ENCODE results near the gene ASCL5.

ASCL5 gene

GRCh38 chr1:201110616-201111015 is 16.4 kb downstream of the ASCL5 start:
- no peak for DNase-seq

GRCh38 chr1:201110138-201110537 is 16.8 kb downstream of the ASCL5 start:
- DNase-seq, result no peak

- DNase-seq, result no peak
Observed at GRCh38 chr1:201109651-201110050, 17.3 kb downstream of the ASCL5 start.

GRCh38 chr1:201108614-201109013 is 18.4 kb downstream of the ASCL5 start:
- DNase-seq, result no peak

- DNase-seq, result no peak
Observed at GRCh38 chr1:201105688-201106087, 21.3 kb downstream of the ASCL5 start.

- DNase-seq, result no peak
Observed at GRCh38 chr1:201104141-201104540, 22.8 kb downstream of the ASCL5 start.

GRCh38 chr1:201103666-201104065 is 23.3 kb downstream of the ASCL5 start:
- DNase-seq, result no peak

- no peak for DNase-seq
Observed at GRCh38 chr1:201100169-201100930, 26.6 kb downstream of the ASCL5 start.

GRCh38 chr1:201098992-201099677 is 27.8 kb downstream of the ASCL5 start:
- no peak for DNase-seq

GRCh38 chr1:201096977-201097856 is 29.8 kb downstream of the ASCL5 start:
- no peak for DNase-seq

- DNase-seq, result no peak
Observed at GRCh38 chr1:201096041-201096461, 30.9 kb downstream of the ASCL5 start.

GRCh38 chr1:201095581-201095980 is 31.4 kb downstream of the ASCL5 start:
- DNase-seq, result no peak

- DNase-seq, result no peak
Observed at GRCh38 chr1:201094832-201095231, 32.2 kb downstream of the ASCL5 start.

GRCh38 chr1:201093962-201094361 is 33.0 kb downstream of the ASCL5 start:
- no peak for DNase-seq

- DNase-seq, result no peak
Observed at GRCh38 chr1:201093561-201093960, 33.4 kb downstream of the ASCL5 start.

GRCh38 chr1:201092738-201093137 is 34.2 kb downstream of the ASCL5 start:
- no peak for DNase-seq

GRCh38 chr1:201091256-201091655 is 35.7 kb downstream of the ASCL5 start:
- no peak for DNase-seq

GRCh38 chr1:201090541-201090940 is 36.4 kb downstream of the ASCL5 start:
- no peak for DNase-seq

GRCh38 chr1:201089596-201089995 is 37.4 kb downstream of the ASCL5 start:
- DNase-seq, result no peak

- DNase-seq, result no peak
Observed at GRCh38 chr1:201088901-201089525, 38.0 kb downstream of the ASCL5 start.

GRCh38 chr1:201088395-201088794 is 38.6 kb downstream of the ASCL5 start:
- no peak for DNase-seq

- DNase-seq, result no peak
Observed at GRCh38 chr1:201085902-201086735, 40.9 kb downstream of the ASCL5 start.
